Inferior parietal cortex (tissue), 1 donor: Measurements from ENCODE around the gene UFSP1.

Experiments used
- DNase-seq: peaks from one replicate; pipeline ENCODE4 v3.0.0-alpha.2; 2016; ENCODE audit errors: extremely low spot score

UFSP1 gene

GRCh38 chr7:100882785-100883526, 6.6 kb downstream of the UFSP1 start:
- no peak for DNase-seq

DNA sequence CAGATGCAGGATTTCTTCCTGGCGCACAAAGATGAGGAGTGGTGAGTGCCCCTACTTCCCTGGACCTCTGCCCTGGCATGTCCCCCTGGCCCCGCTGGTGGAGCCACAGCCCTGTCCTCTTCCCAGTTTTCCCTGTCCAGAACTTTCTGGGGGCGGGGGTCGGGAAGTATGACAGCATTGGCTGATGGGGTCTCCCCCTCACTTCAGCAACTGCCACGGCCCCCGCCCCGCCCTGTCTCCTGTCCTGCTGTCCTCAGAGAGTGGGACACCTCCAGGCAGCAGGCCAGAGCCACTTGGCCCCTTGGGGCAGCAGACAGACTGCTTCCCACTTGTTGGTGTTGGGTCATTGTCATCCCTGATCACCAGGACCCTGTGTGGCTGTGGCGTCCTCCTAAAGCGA, 7.3 kb downstream of the UFSP1 start:
- no peak for DNase-seq

GRCh38 chr7:100881136-100881535, 8.4 kb downstream of the UFSP1 start:
- no peak for DNase-seq

DNA sequence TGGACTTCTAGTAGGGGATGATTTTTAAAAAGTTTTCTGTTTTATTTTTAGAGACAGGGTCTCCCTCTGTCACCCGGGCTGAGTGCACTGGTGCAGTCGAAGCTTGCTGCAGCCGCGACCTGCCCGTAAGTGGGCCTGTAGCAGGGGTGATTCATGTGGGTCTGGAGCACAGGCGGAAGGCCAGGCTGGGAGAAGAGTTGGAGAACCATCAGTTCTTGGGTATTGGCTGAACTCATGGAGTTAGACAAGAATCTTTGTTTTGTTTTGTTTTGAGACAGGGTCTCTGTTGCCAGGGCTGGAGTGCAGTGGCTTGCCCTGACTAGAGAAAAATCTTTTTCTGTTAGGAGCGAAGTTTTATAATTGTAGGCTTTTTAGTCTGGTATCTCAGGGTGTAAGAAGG, 8.9 kb downstream of the UFSP1 start:
- no peak for DNase-seq

DNA sequence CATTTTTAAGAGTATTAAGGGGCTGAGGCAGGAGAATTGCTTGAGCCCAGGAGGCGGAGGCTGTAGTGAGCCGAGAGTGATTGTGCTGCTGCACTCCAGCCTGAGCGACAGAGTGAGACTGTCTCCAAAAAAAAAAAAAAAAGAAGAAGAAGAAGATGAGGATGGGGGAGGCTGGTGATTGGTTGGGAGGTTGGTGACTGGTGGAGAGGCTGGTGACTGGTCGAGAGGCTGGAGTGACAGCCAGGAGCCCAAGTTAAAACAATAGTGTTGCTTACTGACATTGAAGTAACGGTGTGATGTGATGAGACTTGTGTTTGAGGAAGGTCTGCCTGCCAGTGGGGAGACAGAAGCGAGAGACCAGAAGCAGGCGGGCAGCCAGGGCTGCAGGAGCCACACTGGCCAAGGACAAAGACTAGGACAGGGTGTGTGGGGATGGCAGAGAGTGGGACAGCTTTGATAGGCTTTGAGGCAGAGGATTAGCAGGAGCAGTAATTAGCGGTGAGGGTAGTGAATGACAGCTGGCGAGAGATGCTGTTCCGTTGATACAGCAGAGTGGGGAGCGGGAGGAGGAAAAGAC, 9.7 kb downstream of the UFSP1 start:
- DNase-seq: no peak

GRCh38 chr7:100878685-100879084, 10.8 kb downstream of the UFSP1 start:
- DNase-seq: no peak

DNA sequence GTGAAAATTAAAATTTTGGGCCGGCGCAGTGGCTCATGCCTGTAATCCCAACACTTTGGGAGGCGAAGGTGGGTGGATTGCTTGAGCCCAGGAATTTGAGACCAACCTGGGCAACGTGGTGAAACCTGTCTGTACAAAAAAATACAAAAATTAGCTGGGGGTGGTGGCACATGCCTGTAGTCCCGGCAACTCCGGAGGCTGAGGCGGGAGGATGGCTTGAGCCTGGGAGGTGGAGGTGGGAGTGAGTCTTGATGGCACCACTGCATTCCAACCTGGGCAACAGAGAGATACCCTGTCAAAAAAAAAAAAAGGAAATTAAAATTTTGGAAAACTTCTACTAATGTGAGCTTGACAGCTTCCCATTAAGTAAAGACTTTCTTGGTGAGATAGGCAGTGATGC, 11.5 kb downstream of the UFSP1 start:
- DNase-seq: no peak

- DNase-seq: no peak
These were observed 14.2 kb downstream of the UFSP1 start for GRCh38 chr7:100875356-100875751.

DNA sequence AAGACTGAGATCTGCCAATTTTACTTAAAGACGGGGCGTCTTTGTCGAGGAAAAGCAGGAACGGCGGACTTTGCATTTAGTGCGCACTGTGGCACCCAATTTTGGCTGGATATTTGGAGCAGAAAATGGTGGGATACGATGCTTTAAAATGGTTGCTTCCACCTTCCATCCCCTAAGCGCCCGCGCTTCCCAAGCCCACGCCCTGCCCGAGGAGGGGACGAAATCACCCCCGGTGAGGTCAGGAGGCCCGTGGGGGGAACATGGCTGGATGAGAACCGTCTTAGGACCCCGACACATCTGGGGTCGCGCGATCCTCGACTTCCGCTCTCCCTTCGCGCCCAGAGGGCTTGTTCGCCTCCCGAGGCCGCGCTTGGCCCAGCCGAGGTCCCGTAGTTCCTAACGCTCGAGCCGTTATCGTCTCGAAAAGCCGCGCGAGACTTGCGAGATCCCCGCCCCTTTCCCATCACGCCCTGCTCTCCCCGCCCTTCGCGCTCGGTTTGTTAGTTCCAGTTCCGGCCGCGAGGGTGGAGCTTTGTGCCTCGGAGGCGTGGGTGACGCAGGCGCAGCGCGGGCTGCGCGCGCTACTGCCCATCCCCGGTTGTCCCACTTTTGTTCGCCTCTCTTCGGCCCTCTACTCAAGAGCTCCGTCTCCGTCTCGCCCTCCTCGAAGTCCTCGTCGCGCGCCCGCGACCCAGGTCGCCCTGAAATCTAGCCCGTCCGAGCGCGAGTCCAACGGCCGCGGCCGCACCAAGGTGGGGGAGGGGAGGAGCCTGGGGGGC, 14.7 kb downstream of the UFSP1 start, which contains the start of gene SRRT:
TSS of gene SRRT (plus strand) at position 527 of the 779 bp plus-strand sequence. CDS start 488 bp downstream, outside the sequence.
- DNase-seq: peak; percentile 99

DNA sequence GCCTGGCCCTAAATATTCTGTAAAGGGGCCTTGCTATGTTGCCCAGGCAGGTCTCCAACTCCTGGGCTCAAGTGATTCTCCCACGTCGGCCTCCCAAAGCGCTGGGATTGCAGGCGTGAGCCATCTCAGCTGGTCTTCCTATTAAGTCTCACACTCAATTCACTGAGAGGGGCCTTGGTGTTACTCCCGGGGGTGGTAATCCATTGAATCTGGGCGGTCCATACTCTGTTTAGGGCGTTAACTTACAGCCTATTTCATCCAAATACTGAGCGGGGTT, 15.3 kb downstream of the UFSP1 start:
- DNase-seq: no peak

GRCh38 chr7:100873599-100874299, 15.8 kb downstream of the UFSP1 start:
- no peak for DNase-seq

GRCh38 chr7:100867776-100868485, 21.6 kb downstream of the UFSP1 start:
- no peak for DNase-seq

GRCh38 chr7:100867040-100867775, 22.3 kb downstream of the UFSP1 start, which contains the start of gene TRIP6:
Gene TRIP6 (plus strand): TSS chr7:100867387. CDS start chr7:100867498, 111 bp downstream.
- DNase-seq: peak; percentile 81

- no peak for DNase-seq
These were observed 22.8 kb downstream of the UFSP1 start for GRCh38 chr7:100866729-100867039.

- no peak for DNase-seq
These were observed 23.4 kb downstream of the UFSP1 start for GRCh38 chr7:100865938-100866728.

- no peak for DNase-seq
These were observed 24.1 kb downstream of the UFSP1 start for GRCh38 chr7:100865372-100865911.

DNA sequence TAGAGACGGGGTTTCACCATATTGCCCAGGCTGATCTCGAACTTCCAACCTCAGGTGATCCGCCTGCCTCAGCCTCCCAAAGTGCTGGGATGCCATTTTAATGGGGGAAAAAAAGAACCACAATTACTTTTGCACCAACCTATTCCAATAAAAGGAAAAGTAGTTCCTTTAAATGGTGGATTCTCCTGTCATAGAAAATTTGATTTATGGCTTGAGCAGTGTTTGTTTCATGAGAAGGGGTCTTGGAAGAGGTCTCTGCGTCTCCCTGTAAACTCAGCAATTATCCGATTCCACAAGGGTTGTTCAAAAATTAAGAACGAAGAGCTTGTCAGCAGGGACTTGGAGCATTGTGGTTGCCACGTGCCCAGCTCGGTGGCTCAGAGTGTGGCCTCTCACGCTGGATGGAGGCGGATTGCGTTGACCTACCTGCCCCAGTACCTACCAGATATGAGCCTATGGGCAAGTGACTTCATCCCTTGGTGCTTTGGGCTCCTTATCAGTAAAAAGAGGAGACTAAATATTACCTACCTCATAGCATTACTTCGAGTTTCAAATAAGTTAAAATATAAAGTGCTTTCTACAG, 25.2 kb downstream of the UFSP1 start:
- DNase-seq: no peak

DNA sequence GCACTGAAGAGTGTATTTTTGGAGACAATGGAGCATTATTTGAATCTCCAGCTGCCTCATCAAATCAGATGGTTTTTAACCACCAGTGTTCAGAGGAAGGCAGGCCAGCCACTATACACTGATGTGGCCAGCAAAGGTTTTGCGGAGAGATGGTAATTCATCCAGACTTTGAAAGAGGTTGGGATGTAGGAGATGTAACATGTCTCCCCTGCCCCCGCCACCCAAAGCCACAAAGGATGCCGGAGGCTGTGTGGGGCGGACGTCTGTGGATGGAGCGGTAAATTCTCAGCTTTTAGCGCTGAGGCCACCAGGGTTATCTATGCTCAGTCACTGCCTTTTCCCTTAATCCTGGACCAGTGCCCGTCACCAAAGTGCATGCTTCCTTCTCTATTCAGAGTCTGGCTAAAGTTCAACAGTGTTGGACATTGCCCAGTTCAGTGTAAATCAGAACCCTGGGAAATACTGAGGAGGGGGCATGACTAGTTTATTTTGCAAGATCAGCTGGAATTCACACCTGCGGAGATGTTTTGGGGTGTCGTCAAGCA, 26.0 kb downstream of the UFSP1 start:
- DNase-seq: no peak

- DNase-seq: no peak
These were observed 27.9 kb downstream of the UFSP1 start for GRCh38 chr7:100861616-100861985.
